Right lobe of liver (tissue), 6 donors: ENCODE results near the gene EVA1A. TPM values are rescaled to one million over a fixed set of nuclear protein-coding genes. Genes with fewer than 3 reads are reported as not detected.
"Not testable (repeated sequence)": the region's sequence is repeated elsewhere in the genome, so short reads cannot be mapped to it uniquely, and the experiment has no call there.

Experiments
- ATAC-seq, 4 donors: fragments of 200-7000 bp; cut with Tn5 transposase; one replicate each; pipeline ENCODE4 v1.9.1; 2020; ENCODE audit warnings: mild to moderate bottlenecking in 4 of 4, moderate library complexity in 4 of 4
- DNase-seq, 3 donors: peaks; one replicate each; pipeline ENCODE4 v3.0.0-alpha.2; 2020
- H3K27ac ChIP-seq, 3 donors: fragments of 200-600 bp; one replicate each; pipeline ENCODE4 v1.8.0; 2022
- H3K27me3 ChIP-seq, 2 donors: fragments of 200-600 bp; one replicate each; pipeline ENCODE4 v1.8.0; 2022
- H3K36me3 ChIP-seq, 4 donors: fragments of 200-600 bp; sonication (generic) in 1 of 4; one replicate each; pipeline versions ENCODE4 v1.5.1 to v1.8.0; 2017 to 2022; ENCODE audit warnings: control low read depth in 1 of 4
- H3K4me1 ChIP-seq, 4 donors: fragments of 200-600 bp; sonication (generic) in 1 of 4; one replicate each; pipeline versions ENCODE4 v1.5.1 to v1.8.0; 2017 to 2022; ENCODE audit warnings: control low read depth in 1 of 4
- H3K4me3 ChIP-seq, 3 donors: fragments of 200-600 bp; one replicate each; pipeline ENCODE4 v1.8.0; 2022
- H3K9me3 ChIP-seq, 4 donors: fragments of 200-600 bp; sonication (generic) in 1 of 4; one replicate each; pipeline versions ENCODE4 v1.5.1 to v1.8.0; 2017 to 2022; ENCODE audit warnings: control low read depth in 1 of 4
- POLR2A ChIP-seq: fragments of 450-650 bp; IDR thresholded peaks from one replicate; pipeline ENCODE4 v1.6.1; 2017; ENCODE audit warnings: antibody characterized with exemption, mild to moderate bottlenecking
- WGBS: methylation state at CpG from one replicate; pipeline ENCODE4 v1.1.6; 2018; ENCODE audit warnings: low coverage, low lambda C conversion rate; ENCODE audit not compliant: insufficient coverage; ENCODE audit errors: missing lambda C conversion rate; 5-methylcytosine and 5-hydroxymethylcytosine counted together
- intact Hi-C, 2 donors: fragments of 100-400 bp; cut with DNase I; formaldehyde crosslinking; loops; one replicate each; pipeline versions ENCODE4 v1.11.2 to v1.14.1; 2022
- total RNA-seq, 6 experiments: library from RNA; depleted of rRNA in 2 of 6; stranded (reverse); fragments of >200 nt in 2 of 6; fragmentation: NEBNext Ultra II Directional in 3 of 6; extraction: Animal tissue kit (Norgen Biotek cat#: 25700) in 3 of 6; gene quantifications; one replicate each; pipeline versions ENCODE4 v1.1.0 to v1.2.4, GENCODE V29; 2016 to 2023
- TF ChIP-seq, protein P1 (sequence below), 4 donors: fragments of 200-600 bp in 3 of 4; fragments of 450-650 bp in 1 of 4; IDR thresholded peaks; one replicate each; pipeline versions ENCODE4 v1.5.1 to v1.8.0; 2016 to 2022; ENCODE audit warnings: antibody characterized with exemption in 4 of 4, mild to moderate bottlenecking in 2 of 4
- donor health status: DM: no; HTN: yes; CAD: no.
- donor health status: DM: no; HTN: no; CAD: no.
- donor health status: DM: no; HTN: no; CAD: no.
- donor health status: DM: no; HTN: yes; CAD: no.
- donor health status: DM: no; HTN: yes; CAD: no.

Gene EVA1A
- total RNA-seq, 6 experiments from 2014 or later = 30.6 to 125 (median 74.5) TPM

DNA sequence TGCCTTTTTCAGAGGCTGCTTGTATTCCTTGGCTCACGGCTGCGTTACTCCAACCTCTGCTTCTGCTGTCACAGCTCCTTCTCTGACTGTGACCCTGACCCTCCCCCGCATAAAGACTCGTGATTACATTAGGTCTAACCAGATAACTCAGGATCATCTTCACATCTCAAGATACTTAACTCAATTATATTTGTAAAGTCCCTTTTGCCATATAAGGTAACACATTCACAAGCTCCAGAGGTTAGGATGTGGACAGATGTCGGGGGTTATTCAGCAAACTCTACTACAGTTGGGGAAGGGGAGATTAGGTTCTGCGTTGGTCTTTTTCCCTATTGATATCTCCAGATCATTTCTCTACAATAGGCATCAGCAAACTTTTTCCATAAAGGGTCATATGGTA, 76.9 kb downstream of the EVA1A start:
- Histone ChIP-seq H3K36me3 (no peaks in the 10 kb centered on the region), H3K9me3 (no peaks in the 10 kb centered on the region), H3K27me3 (no peaks in the 10 kb centered on the region), H3K27ac (no peak overlapping the region), H3K4me1 (peaks cover 0 to 10% (median 0%) of the 10 kb centered on the region in 4 donors), H3K4me3 (no peak overlapping the region)
- TF ChIP-seq POLR2A = no peak
- TF ChIP-seq, protein P1, sequence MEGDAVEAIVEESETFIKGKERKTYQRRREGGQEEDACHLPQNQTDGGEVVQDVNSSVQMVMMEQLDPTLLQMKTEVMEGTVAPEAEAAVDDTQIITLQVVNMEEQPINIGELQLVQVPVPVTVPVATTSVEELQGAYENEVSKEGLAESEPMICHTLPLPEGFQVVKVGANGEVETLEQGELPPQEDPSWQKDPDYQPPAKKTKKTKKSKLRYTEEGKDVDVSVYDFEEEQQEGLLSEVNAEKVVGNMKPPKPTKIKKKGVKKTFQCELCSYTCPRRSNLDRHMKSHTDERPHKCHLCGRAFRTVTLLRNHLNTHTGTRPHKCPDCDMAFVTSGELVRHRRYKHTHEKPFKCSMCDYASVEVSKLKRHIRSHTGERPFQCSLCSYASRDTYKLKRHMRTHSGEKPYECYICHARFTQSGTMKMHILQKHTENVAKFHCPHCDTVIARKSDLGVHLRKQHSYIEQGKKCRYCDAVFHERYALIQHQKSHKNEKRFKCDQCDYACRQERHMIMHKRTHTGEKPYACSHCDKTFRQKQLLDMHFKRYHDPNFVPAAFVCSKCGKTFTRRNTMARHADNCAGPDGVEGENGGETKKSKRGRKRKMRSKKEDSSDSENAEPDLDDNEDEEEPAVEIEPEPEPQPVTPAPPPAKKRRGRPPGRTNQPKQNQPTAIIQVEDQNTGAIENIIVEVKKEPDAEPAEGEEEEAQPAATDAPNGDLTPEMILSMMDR (IDR thresholded peaks at IDR 0.05) = no peak
- no peak for ATAC-seq
- no peak for DNase-seq
- intact Hi-C loops = no loop called here
- 79% methylated on average over 6 of the region's 6 CpGs for WGBS

DNA sequence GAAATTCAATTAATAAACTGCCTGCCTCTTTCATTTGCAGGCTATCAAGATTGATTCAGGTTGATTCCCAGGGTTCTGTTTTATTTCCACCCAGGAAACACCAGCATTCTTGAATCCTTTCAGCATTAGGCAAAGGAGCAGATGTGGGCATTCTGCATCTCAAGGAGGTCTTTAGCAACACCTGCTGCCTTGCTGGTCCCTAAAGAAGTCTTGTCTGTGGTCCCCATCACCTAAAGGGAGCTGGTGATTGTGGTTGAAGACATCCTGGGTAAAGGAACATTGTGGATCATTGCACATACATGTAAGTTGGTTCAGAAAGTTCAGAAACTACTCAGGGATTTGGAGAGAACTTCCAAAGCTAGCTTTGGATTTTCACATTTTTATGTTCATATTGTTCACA, 78.3 kb downstream of the EVA1A start:
- Histone ChIP-seq H3K4me1 (peaks cover 0 to 10% (median 0%) of the 10 kb centered on the region in 4 donors), H3K27ac (no peak overlapping the region), H3K9me3 (no peaks in the 10 kb centered on the region), H3K36me3 (no peaks in the 10 kb centered on the region), H3K4me3 (no peak overlapping the region), H3K27me3 (no peaks in the 10 kb centered on the region)
- intact Hi-C loops = no loop called here
- TF ChIP-seq POLR2A = no peak
- TF ChIP-seq, protein P1 (IDR thresholded peaks at IDR 0.05) = no peak
- ATAC-seq = no peak
- DNase-seq = no peak

DNA sequence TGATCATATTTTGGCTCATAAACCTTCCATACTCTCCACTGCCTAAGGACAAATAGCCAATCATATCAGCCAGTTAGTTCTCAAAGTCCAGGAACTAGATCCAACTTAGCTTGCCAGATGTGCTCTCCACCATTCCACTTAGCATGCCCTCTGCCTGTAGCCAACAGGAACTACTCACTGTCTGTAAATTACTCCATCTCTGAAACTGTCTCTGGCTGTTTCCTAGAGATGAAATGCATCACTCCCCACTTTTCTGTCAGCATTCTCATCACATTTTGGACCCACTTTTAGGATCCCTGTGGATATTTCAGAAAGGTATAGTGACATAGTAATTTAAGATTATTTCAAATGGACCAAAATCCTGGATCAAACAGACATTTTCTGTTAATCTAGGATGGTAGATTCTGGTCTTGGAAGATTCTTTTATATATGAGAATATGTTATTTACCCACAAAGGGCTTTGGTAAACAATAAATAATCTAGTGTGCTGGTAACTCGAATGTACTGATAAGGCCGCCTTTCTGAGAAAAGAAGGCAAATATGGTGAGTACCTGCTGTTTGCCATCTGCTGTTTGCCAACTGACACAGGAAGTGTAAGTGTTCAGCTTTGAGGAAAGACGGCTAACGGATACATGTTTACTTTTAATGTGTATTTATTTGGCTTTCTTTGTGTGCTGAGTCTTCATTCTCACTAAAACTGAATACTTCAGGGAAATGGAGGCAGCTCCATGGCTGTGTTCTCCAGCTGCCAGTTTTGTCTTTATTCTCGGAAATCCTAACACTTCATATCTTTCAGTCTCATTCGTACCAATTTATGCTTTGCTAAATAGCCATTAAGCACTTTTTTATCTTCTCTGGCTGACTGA, 79.5 kb downstream of the EVA1A start:
- DNase-seq (no peak), ATAC-seq (peak; percentile 90 to 95 (median 92))
- H3K9me3 ChIP-seq = no peaks in the 10 kb centered on the region

DNA sequence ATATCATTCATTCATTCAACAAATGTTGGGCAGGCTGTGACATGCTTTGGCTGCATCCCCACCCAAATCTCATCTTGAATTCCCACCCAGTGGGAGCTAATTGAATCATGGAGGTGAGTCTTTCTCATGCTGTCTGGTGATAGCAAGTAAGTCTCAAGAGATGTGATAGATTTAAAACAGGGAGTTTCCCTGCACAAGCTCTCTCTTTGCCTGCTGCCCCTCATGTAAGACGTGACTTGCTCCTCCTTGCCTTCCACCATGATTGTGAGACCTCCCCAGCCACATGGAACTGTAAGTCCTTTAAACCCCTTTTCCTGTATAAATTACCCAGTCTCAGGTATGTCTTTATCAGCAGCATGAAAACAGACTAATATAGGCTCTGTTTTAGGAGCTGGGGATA, 83.0 kb downstream of the EVA1A start:
- ATAC-seq, intact Hi-C loops: not testable (repeated sequence)
- WGBS = 100% methylated on average over 1 of the region's 1 CpG

More for the DNA sequence above, 79.5 kb downstream of the EVA1A start:
- Histone ChIP-seq H3K36me3 (no peaks in the 10 kb centered on the region), H3K4me1 (peaks cover 0 to 10% (median 0%) of the 10 kb centered on the region in 4 donors), H3K27me3 (no peaks in the 10 kb centered on the region), H3K27ac (no peak overlapping the region), H3K4me3 (no peak overlapping the region)
- intact Hi-C loops = no loop called here
- WGBS = 15% methylated on average over 6 of the region's 6 CpGs
- TF ChIP-seq POLR2A = no peak
- TF ChIP-seq, protein P1 (IDR thresholded peaks at IDR 0.05) = peak; percentile 29 to 49 (median 47)

DNA sequence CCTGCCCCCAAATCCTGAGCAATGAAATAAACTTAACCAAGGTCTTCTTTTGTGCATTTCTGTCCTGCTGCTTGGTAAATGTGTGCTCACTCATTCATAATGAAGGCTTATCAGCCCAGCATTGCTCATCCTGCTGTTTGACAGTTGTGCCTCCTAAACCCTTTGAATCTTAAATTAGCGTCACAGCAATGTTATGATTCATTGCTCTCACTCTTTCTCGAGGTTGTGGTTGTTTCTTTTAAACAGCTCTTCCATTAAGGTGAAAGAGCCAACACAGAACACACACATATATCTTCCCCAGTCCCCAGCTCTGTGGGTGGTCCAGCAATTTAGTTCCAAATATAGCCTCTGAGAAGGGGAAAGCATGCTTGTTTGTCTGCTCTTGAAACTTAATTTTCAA, 84.0 kb downstream of the EVA1A start:
- Histone ChIP-seq H3K9me3 (no peaks in the 10 kb centered on the region), H3K4me3 (no peak overlapping the region), H3K27ac (no peak overlapping the region), H3K36me3 (no peaks in the 10 kb centered on the region), H3K27me3 (no peaks in the 10 kb centered on the region), H3K4me1 (peaks cover 0 to 10% (median 0%) of the 10 kb centered on the region in 4 donors)
- WGBS = 47% methylated on average over 2 of the region's 2 CpGs
- TF ChIP-seq, protein P1 (IDR thresholded peaks at IDR 0.05) = no peak
- no peak for TF ChIP-seq POLR2A
- intact Hi-C loops = no loop called here
- no peak for ATAC-seq
- no peak for DNase-seq

More for the DNA sequence above, 83.0 kb downstream of the EVA1A start:
- not testable (repeated sequence) for H3K9me3 ChIP-seq, DNase-seq, H3K36me3 ChIP-seq, H3K27me3 ChIP-seq, H3K27ac ChIP-seq, H3K4me3 ChIP-seq
- H3K4me1 ChIP-seq = peaks cover 0 to 10% (median 0%) of the 10 kb centered on the region in 4 donors
